GM12878 (cell line): ENCODE measurements around the gene DENND6A. TPM values are rescaled to one million over a fixed set of nuclear protein-coding genes. Genes with fewer than 3 reads are reported as not detected.

Source experiments
- ATAC-seq: fragments of 200-7000 bp; cut with Tn5 transposase; 3 replicates; pipeline ENCODE4 v1.9.1; 2020; ENCODE audit warnings: mild to moderate bottlenecking, moderate library complexity
- BruUV-seq: library from RNA; stranded (reverse); fragments of 400-500 nt; replicated peaks from 2 replicates; lab custom pipeline; 2021; lab: Mats Ljungman, UMichigan
- CTCF ChIA-PET: fragments of 300-600 bp; sonication (Branson Sonifier 250); formaldehyde crosslinking; extraction: SDS; loops from one replicate; lab custom pipeline; 2021; ENCODE audit warnings: inconsistent platforms; lab: Yijun Ruan, JAX
- POLR2A ChIA-PET: fragments of 350-600 bp; formaldehyde crosslinking; extraction: SDS; loops from one replicate; lab custom pipeline; 2021; ENCODE audit warnings: inconsistent platforms; lab: Charles Lee
- RAD21 ChIA-PET: fragments of 300-600 bp; sonication (Branson Sonifier 250); formaldehyde crosslinking; loops from one replicate; lab custom pipeline; 2023; ENCODE audit warnings: antibody characterized with exemption; ENCODE audit not compliant: unreplicated experiment; lab: Charles Lee
- SMC1A ChIA-PET: fragments of 300-600 bp; sonication (Branson Sonifier 250); formaldehyde crosslinking; loops from one replicate; lab custom pipeline; 2023; ENCODE audit not compliant: unreplicated experiment, uncharacterized antibody; lab: Charles Lee
- DNase-seq: peaks from one replicate; pipeline ENCODE4 v3.0.0-alpha.2; 2011; ENCODE audit warnings: low read depth, low spot score
- FAIRE-seq: peaks from 3 replicates; lab custom pipeline; 2011; peaks lifted over from hg19 to GRCh38; lab: Jason Lieb, UNC
- H2AFZ ChIP-seq: 2 replicates; pipeline ENCODE4 v1.6.0; 2011; ENCODE audit warnings: low read depth, low read length, control low read depth; ENCODE audit not compliant: control insufficient read depth
- H3K27ac ChIP-seq: 2 replicates; pipeline ENCODE4 v1.5.1; 2011; ENCODE audit warnings: control low read depth; ENCODE audit not compliant: control insufficient read depth, insufficient read depth
- H3K27me3 ChIP-seq, 2 experiments: replicated peaks in 1 of 2; 2 replicates each; pipeline versions ENCODE4 v1.6.0 to v1.6.1; 2011; ENCODE audit warnings: low read length in 1 of 2; ENCODE audit not compliant: control insufficient read depth in 2 of 2, insufficient read depth in 2 of 2
- H3K36me3 ChIP-seq, 2 experiments: 2 replicates each; pipeline ENCODE4 v1.5.1; 2011; ENCODE audit warnings: low read length in 1 of 2; ENCODE audit not compliant: control insufficient read depth in 2 of 2, insufficient read depth in 2 of 2
- H3K4me1 ChIP-seq: 2 replicates; pipeline ENCODE4 v1.6.1; 2011; ENCODE audit warnings: mild to moderate bottlenecking, low read length, moderate library complexity, mixed read lengths; ENCODE audit not compliant: control insufficient read depth, insufficient read depth
- H3K4me2 ChIP-seq: 2 replicates; pipeline ENCODE4 v1.6.0; 2011; ENCODE audit warnings: control low read depth; ENCODE audit not compliant: control insufficient read depth, insufficient read depth
- H3K4me3 ChIP-seq: fragments of 200-600 bp; sonication (generic); 2 replicates; pipeline ENCODE4 v1.5.1; 2016
- H3K79me2 ChIP-seq: 2 replicates; pipeline ENCODE4 v1.6.0; 2011; ENCODE audit warnings: low read length; ENCODE audit not compliant: control insufficient read depth, insufficient read depth
- H3K9ac ChIP-seq: 2 replicates; pipeline ENCODE4 v1.8.0; 2011; ENCODE audit warnings: low read length, control low read depth, mixed read lengths; ENCODE audit not compliant: control insufficient read depth, insufficient read depth
- H3K9me3 ChIP-seq: replicated peaks from 3 replicates; pipeline ENCODE4 v1.5.1; 2011; ENCODE audit warnings: mild to moderate bottlenecking, low read length; ENCODE audit not compliant: control insufficient read depth, insufficient read depth
- H4K20me1 ChIP-seq: 2 replicates; pipeline ENCODE4 v1.6.0; 2011; ENCODE audit not compliant: control insufficient read depth, insufficient read depth
- CEBPB ChIP-seq, 2 experiments: fragments of 150-350 bp in 1 of 2; IDR thresholded peaks; 2 replicates each; pipeline ENCODE4 v1.6.1; 2012 to 2014; ENCODE audit warnings: low read depth in 2 of 2, low read length in 2 of 2, borderline replicate concordance in 1 of 2, inconsistent platforms in 1 of 2
- CREM ChIP-seq: IDR thresholded peaks from 2 replicates; pipeline ENCODE4 v1.6.1; 2014; ENCODE audit warnings: antibody characterized with exemption, low read depth
- EGR1 ChIP-seq, 2 experiments: IDR thresholded peaks; 1 replicate in 1 of 2; 2 replicates in 1 of 2; pipeline ENCODE4 v1.6.1; 2011 to 2012; ENCODE audit warnings: low read depth in 2 of 2, low read length in 2 of 2, borderline replicate concordance in 1 of 2, mild to moderate bottlenecking in 1 of 2, moderate library complexity in 1 of 2
- ETV6 ChIP-seq, 2 experiments: fragments of 450-650 bp in 1 of 2; IDR thresholded peaks in 1 of 2; conservative IDR thresholded peaks in 1 of 2; 2 replicates each; pipeline ENCODE4 v1.6.1; 2014; ENCODE audit warnings: antibody characterized with exemption in 1 of 2, borderline replicate concordance in 1 of 2, low read depth in 1 of 2, mild to moderate bottlenecking in 1 of 2, moderate library complexity in 1 of 2
- FOS ChIP-seq: IDR thresholded peaks from 3 replicates; pipeline ENCODE4 v1.6.1; 2011; ENCODE audit warnings: borderline replicate concordance; ENCODE audit not compliant: insufficient read length; ENCODE audit errors: extremely low read depth
- MYC ChIP-seq: IDR thresholded peaks from 2 replicates; pipeline ENCODE4 v1.6.1; 2011; ENCODE audit warnings: mild to moderate bottlenecking, low read length, moderate library complexity, inconsistent platforms; ENCODE audit not compliant: insufficient read depth, insufficient replicate concordance, insufficient read length, severe bottlenecking
- NR2C2 ChIP-seq: IDR thresholded peaks from 2 replicates; pipeline ENCODE4 v1.6.1; 2011; ENCODE audit warnings: borderline replicate concordance, low read depth; ENCODE audit not compliant: control insufficient read depth, insufficient read length
- POLR2AphosphoS5 ChIP-seq: IDR thresholded peaks from 2 replicates; pipeline ENCODE4 v1.6.1; 2011; ENCODE audit warnings: mild to moderate bottlenecking, low read length, inconsistent platforms
- SREBF1 ChIP-seq: IDR thresholded peaks from 2 replicates; pipeline ENCODE4 v1.6.1; 2012; ENCODE audit warnings: mild to moderate bottlenecking, low read length
- SUZ12 ChIP-seq: fragments of 200-600 bp; sonication (generic); IDR thresholded peaks from one replicate; pipeline ENCODE4 v1.6.1; 2018; ENCODE audit warnings: antibody characterized with exemption, mild to moderate bottlenecking; ENCODE audit not compliant: unreplicated experiment
- ZSCAN29 ChIP-seq: fragments of 450-650 bp; IDR thresholded peaks from 2 replicates; pipeline ENCODE4 v1.6.1; 2017; ENCODE audit warnings: mild to moderate bottlenecking, moderate library complexity
- WGBS: methylation state at CpG from one replicate; pipeline ENCODE4 v1.1.6; 2016; ENCODE audit warnings: low lambda C conversion rate; ENCODE audit not compliant: insufficient replicate concordance, insufficient coverage; ENCODE audit errors: missing lambda C conversion rate; 5-methylcytosine and 5-hydroxymethylcytosine counted together
- in situ Hi-C: fragments of 300-500 bp; cut with MboI; formaldehyde crosslinking; loops from 9 replicates; pipeline ENCODE4 v1.14.3; 2018; ENCODE audit warnings: mixed read lengths
- intact Hi-C: fragments of 100-400 bp; cut with micrococcal nuclease; formaldehyde crosslinking; loops from one replicate; pipeline ENCODE4 v1.14.2; 2022; ENCODE audit not compliant: unreplicated experiment
- polyA plus RNA-seq, 11 experiments: library from polyadenylated mRNA; depleted of rRNA in 4 of 11; unstranded in 6 of 11; stranded (reverse) in 5 of 11; fragments of >200 nt; fragmentation: Nextera tagmentation in 4 of 11; fragmentation: Illumina TruSeq in 1 of 11; extraction: Ambion mirVana in 4 of 11; extraction: Trizol in 1 of 11; gene quantifications; 1 replicate in 1 of 11; 2 replicates in 10 of 11; pipeline versions ENCODE4 v1.2.1 to v1.2.3, GENCODE V29; 2011 to 2016; ENCODE audit warnings: inconsistent platforms in 2 of 11, missing spikeins in 2 of 11, low read depth in 1 of 11
- total RNA-seq, 4 experiments: library from RNA; depleted of rRNA in 3 of 4; stranded (reverse); fragments of >200 nt in 3 of 4; fragmentation: Illumina TruSeq in 1 of 4; extraction: Trizol in 1 of 4; gene quantifications; 2 replicates each; pipeline versions ENCODE4 v1.2.1 to v1.2.3, GENCODE V29; 2013 to 2021
- TF ChIP-seq, protein P1 (sequence below): fragments of 450-650 bp; formaldehyde crosslinking; IDR thresholded peaks from 2 replicates; pipeline ENCODE4 v1.4.0; 2022; ENCODE audit warnings: mild to moderate bottlenecking, moderate library complexity
- TF ChIP-seq, protein P2 (sequence below): fragments of 450-650 bp; IDR thresholded peaks from 2 replicates; pipeline ENCODE4 v1.6.1; 2017; ENCODE audit warnings: mild to moderate bottlenecking, moderate library complexity
- TF ChIP-seq, protein P3 (sequence below): IDR thresholded peaks from 2 replicates; pipeline ENCODE4 v1.6.1; 2012; ENCODE audit warnings: low read depth, low read length, improper control_type of control experiment
- TF ChIP-seq, protein P4 (sequence below): fragments of 450-650 bp; IDR thresholded peaks from 2 replicates; pipeline ENCODE4 v1.6.1; 2017; ENCODE audit warnings: borderline replicate concordance

Gene DENND6A
- total and polyA plus RNA-seq, 10 of the 15 experiments (the other 5 are each of a cell fraction or from before 2014, with no cell fraction given) = 1.8 to 15.3 (median 10.3) TPM

DNA sequence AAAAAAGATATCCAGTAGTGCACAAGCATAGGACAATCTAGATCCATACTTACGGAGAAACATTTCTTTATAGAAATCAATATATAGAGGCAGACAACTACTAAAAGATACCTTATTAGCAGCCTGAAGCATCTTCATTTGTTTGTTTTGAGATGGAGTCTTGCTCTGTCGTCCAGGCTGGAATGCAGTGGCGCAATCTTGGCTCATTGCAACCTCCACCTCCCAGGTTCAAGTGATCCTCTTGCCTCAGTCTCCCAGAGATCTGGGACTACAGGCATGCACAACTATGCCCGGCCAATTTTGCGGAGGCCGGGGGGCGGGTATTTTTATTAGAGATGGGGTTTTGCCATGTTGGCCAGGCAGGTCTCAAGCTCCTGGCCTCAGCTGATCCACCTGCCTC is 45.0 kb upstream of the DENND6A start:
- no peaks in the 10 kb centered on the region for H3K27me3 ChIP-seq
- TF ChIP-seq POLR2AphosphoS5 (no peak), SREBF1 (no peak), MYC (no peak), ZSCAN29 (no peak), EGR1 (IDR thresholded peaks at IDR 0.05; ENCODE audit: borderline replicate concordance in 1 of 2, low read depth in 2 of 2, low read length in 2 of 2) (no peak), CEBPB (IDR thresholded peaks at IDR 0.05; ENCODE audit: borderline replicate concordance in 1 of 2, low read depth in 2 of 2, low read length in 2 of 2) (no peak), SUZ12 (no peak), NR2C2 (no peak), FOS (no peak), CREM (no peak), ETV6 (conservative IDR thresholded peaks at IDR 0.05 in 1 of 2, IDR thresholded peaks at IDR 0.05 in 1 of 2; ENCODE audit: borderline replicate concordance in 1 of 2, low read depth in 1 of 2) (no peak)
- TF ChIP-seq, protein P1, sequence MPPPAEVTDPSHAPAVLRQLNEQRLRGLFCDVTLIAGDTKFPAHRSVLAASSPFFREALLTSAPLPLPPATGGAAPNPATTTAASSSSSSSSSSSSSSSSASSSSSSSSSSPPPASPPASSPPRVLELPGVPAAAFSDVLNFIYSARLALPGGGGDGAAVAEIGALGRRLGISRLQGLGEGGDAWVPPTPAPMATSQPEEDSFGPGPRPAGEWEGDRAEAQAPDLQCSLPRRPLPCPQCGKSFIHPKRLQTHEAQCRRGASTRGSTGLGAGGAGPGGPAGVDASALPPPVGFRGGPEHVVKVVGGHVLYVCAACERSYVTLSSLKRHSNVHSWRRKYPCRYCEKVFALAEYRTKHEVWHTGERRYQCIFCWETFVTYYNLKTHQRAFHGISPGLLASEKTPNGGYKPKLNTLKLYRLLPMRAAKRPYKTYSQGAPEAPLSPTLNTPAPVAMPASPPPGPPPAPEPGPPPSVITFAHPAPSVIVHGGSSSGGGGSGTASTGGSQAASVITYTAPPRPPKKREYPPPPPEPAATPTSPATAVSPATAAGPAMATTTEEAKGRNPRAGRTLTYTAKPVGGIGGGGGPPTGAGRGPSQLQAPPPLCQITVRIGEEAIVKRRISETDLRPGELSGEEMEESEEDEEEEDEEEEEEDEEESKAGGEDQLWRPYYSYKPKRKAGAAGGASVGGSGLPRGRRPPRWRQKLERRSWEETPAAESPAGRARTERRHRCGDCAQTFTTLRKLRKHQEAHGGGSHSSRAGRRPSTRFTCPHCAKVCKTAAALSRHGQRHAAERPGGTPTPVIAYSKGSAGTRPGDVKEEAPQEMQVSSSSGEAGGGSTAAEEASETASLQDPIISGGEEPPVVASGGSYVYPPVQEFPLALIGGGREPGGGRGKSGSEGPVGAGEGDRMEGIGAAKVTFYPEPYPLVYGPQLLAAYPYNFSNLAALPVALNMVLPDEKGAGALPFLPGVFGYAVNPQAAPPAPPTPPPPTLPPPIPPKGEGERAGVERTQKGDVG (CRISPR knock-in tag) = no peak
- TF ChIP-seq, protein P2, sequence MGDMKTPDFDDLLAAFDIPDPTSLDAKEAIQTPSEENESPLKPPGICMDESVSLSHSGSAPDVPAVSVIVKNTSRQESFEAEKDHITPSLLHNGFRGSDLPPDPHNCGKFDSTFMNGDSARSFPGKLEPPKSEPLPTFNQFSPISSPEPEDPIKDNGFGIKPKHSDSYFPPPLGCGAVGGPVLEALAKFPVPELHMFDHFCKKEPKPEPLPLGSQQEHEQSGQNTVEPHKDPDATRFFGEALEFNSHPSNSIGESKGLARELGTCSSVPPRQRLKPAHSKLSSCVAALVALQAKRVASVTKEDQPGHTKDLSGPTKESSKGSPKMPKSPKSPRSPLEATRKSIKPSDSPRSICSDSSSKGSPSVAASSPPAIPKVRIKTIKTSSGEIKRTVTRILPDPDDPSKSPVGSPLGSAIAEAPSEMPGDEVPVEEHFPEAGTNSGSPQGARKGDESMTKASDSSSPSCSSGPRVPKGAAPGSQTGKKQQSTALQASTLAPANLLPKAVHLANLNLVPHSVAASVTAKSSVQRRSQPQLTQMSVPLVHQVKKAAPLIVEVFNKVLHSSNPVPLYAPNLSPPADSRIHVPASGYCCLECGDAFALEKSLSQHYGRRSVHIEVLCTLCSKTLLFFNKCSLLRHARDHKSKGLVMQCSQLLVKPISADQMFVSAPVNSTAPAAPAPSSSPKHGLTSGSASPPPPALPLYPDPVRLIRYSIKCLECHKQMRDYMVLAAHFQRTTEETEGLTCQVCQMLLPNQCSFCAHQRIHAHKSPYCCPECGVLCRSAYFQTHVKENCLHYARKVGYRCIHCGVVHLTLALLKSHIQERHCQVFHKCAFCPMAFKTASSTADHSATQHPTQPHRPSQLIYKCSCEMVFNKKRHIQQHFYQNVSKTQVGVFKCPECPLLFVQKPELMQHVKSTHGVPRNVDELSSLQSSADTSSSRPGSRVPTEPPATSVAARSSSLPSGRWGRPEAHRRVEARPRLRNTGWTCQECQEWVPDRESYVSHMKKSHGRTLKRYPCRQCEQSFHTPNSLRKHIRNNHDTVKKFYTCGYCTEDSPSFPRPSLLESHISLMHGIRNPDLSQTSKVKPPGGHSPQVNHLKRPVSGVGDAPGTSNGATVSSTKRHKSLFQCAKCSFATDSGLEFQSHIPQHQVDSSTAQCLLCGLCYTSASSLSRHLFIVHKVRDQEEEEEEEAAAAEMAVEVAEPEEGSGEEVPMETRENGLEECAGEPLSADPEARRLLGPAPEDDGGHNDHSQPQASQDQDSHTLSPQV = no peak
- TF ChIP-seq, protein P3, sequence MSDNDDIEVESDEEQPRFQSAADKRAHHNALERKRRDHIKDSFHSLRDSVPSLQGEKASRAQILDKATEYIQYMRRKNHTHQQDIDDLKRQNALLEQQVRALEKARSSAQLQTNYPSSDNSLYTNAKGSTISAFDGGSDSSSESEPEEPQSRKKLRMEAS = no peak
- TF ChIP-seq, protein P4, sequence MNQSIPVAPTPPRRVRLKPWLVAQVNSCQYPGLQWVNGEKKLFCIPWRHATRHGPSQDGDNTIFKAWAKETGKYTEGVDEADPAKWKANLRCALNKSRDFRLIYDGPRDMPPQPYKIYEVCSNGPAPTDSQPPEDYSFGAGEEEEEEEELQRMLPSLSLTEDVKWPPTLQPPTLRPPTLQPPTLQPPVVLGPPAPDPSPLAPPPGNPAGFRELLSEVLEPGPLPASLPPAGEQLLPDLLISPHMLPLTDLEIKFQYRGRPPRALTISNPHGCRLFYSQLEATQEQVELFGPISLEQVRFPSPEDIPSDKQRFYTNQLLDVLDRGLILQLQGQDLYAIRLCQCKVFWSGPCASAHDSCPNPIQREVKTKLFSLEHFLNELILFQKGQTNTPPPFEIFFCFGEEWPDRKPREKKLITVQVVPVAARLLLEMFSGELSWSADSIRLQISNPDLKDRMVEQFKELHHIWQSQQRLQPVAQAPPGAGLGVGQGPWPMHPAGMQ = no peak

More for the DNA sequence above, 45.0 kb upstream of the DENND6A start:
- H4K20me1 ChIP-seq = no peaks in the 10 kb centered on the region
- BruUV-seq = no TSS peak
- no peaks in the 10 kb centered on the region for H3K9me3 ChIP-seq
- H3K27ac ChIP-seq = no peak overlapping the region
- no peaks in the 10 kb centered on the region for H3K79me2 ChIP-seq
- ChIA-PET CTCF (interaction anchor here (1.1 kb wide), 1 partner anchor 340 kb away, joined by 3 read pairs; no protein-coding TSS in a partner anchor), POLR2A (no interaction called here), RAD21 (no interaction called here), SMC1A (no interaction called here)
- no peaks in the 10 kb centered on the region for H3K4me1 ChIP-seq
- DNase-seq = no peak
- no peak for FAIRE-seq
- ATAC-seq = no peak
- H3K9ac ChIP-seq = no peak overlapping the region
- no peak overlapping the region for H2AFZ ChIP-seq
- H3K36me3 ChIP-seq = no peaks in the 10 kb centered on the region
- intact Hi-C loops = no loop called here
- in situ Hi-C loops = no loop called here
- no peak overlapping the region for H3K4me3 ChIP-seq
- H3K4me2 ChIP-seq = no peak overlapping the region
- WGBS = 81% methylated on average over 7 of the region's 7 CpGs
